K562 (cell line): ENCODE measurements around the gene CT45A9. TPM values are rescaled to one million over a fixed set of nuclear protein-coding genes. Genes with fewer than 3 reads are reported as not detected.

ENCODE experiments used
- FOXK2 ChIP-seq, 2 experiments: fragments of 450-650 bp; IDR thresholded peaks in 1 of 2; conservative IDR thresholded peaks in 1 of 2; 2 replicates each; pipeline ENCODE4 v1.6.1; 2016; ENCODE audit warnings: low read depth in 2 of 2, mild to moderate bottlenecking in 1 of 2
- GABPA ChIP-seq: fragments of 200-800 bp; sonication (Bioruptor generic); conservative IDR thresholded peaks from 2 replicates; pipeline ENCODE4 v1.6.1; 2016; ENCODE audit warnings: low read depth, missing genetic modification characterization, missing compliant biosample characterization
- GMEB1 ChIP-seq: fragments of 250-450 bp; sonication (Bioruptor Pico); IDR thresholded peaks from 2 replicates; pipeline ENCODE4 v1.4.0; 2020; ENCODE audit warnings: mild to moderate bottlenecking
- HNRNPLL ChIP-seq: fragments of 200-400 bp; formaldehyde crosslinking; IDR thresholded peaks from 2 replicates; pipeline ENCODE4 v1.6.1; 2017; ENCODE audit warnings: low read length, low read depth, mild to moderate bottlenecking; ENCODE audit not compliant: poor library complexity, severe bottlenecking
- MNT ChIP-seq, 2 experiments: fragments of 450-650 bp; conservative IDR thresholded peaks; 2 replicates each; pipeline ENCODE4 v1.6.1; 2017; ENCODE audit warnings: mild to moderate bottlenecking in 2 of 2, moderate library complexity in 2 of 2
- PHF20 ChIP-seq: fragments of 450-650 bp; IDR thresholded peaks from 2 replicates; pipeline ENCODE4 v1.6.1; 2018; ENCODE audit not compliant: partially characterized antibody
- RBFOX2 ChIP-seq: fragments of 200-400 bp; formaldehyde crosslinking; IDR thresholded peaks from 2 replicates; pipeline ENCODE4 v1.6.1; 2017; ENCODE audit warnings: low read depth, mild to moderate bottlenecking, low read length, moderate library complexity
- RUNX1 ChIP-seq: sonication (generic); IDR thresholded peaks from 2 replicates; pipeline ENCODE4 v1.6.1; 2016; ENCODE audit warnings: antibody characterized with exemption, low read depth
- SMARCC2 ChIP-seq: fragments of 450-650 bp; IDR thresholded peaks from 2 replicates; pipeline ENCODE4 v1.6.1; 2017; ENCODE audit warnings: antibody characterized with exemption, moderate library complexity, mild to moderate bottlenecking, low read depth
- TAF15 ChIP-seq: fragments of 200-400 bp; formaldehyde crosslinking; IDR thresholded peaks from 2 replicates; pipeline ENCODE4 v1.6.1; 2017; ENCODE audit warnings: mild to moderate bottlenecking, low read depth, low read length, moderate library complexity
- WHSC1 ChIP-seq: IDR thresholded peaks from one replicate; pipeline ENCODE4 v1.6.1; 2012; ENCODE audit warnings: low read length, control low read depth, inconsistent platforms
- ZNF3 ChIP-seq: fragments of 250-450 bp; sonication (Bioruptor Pico); IDR thresholded peaks from 2 replicates; pipeline ENCODE4 v1.5.0; 2021; ENCODE audit warnings: mild to moderate bottlenecking, moderate library complexity
- ZNF583 ChIP-seq: fragments of 250-450 bp; sonication (Bioruptor Pico); IDR thresholded peaks from 2 replicates; pipeline ENCODE4 v1.4.0; 2020
- ZNF609 ChIP-seq: sonication (generic); formaldehyde crosslinking; IDR thresholded peaks from 2 replicates; pipeline ENCODE4 v1.8.1; 2023; ENCODE audit warnings: missing genetic modification reagents, mild to moderate bottlenecking, borderline replicate concordance
- polyA plus RNA-seq, 8 experiments: library from polyadenylated mRNA; depleted of rRNA in 4 of 8; stranded (reverse) in 5 of 8; unstranded in 3 of 8; fragments of >200 nt; fragmentation: Nextera tagmentation in 2 of 8; fragmentation: Illumina TruSeq in 1 of 8; extraction: Ambion mirVana in 2 of 8; extraction: Trizol in 1 of 8; gene quantifications; 2 replicates each; pipeline versions ENCODE4 v1.2.1 to v1.2.3, GENCODE V29; 2011 to 2014; ENCODE audit warnings: inconsistent platforms in 1 of 8, missing spikeins in 1 of 8
- total RNA-seq, 7 experiments: library from RNA; depleted of rRNA in 6 of 7; stranded (reverse); fragments of >200 nt in 6 of 7; fragmentation: Illumina TruSeq in 2 of 7; extraction: Trizol in 2 of 7; gene quantifications; 2 replicates each; pipeline versions ENCODE4 v1.2.1 to v1.2.3, GENCODE V29; 2011 to 2021; ENCODE audit warnings: low replicate concordance in 1 of 7
- TF ChIP-seq, protein P1 (sequence below): fragments of 250-450 bp; sonication (Bioruptor Pico); IDR thresholded peaks from 2 replicates; pipeline ENCODE4 v1.5.0; 2020; ENCODE audit warnings: mild to moderate bottlenecking, borderline replicate concordance
- TF ChIP-seq, protein P2 (sequence below): fragments of 250-450 bp; sonication (Bioruptor Pico); IDR thresholded peaks from 2 replicates; pipeline ENCODE4 v1.4.0; 2020; ENCODE audit warnings: borderline replicate concordance

The CT45A9 gene
- total and polyA plus RNA-seq, 9 of the 15 experiments (the other 6 are each of a cell fraction or from before 2014, with no cell fraction given) = 6.5 to 27.7 (median 9.6) TPM; not detected in 4

DNA sequence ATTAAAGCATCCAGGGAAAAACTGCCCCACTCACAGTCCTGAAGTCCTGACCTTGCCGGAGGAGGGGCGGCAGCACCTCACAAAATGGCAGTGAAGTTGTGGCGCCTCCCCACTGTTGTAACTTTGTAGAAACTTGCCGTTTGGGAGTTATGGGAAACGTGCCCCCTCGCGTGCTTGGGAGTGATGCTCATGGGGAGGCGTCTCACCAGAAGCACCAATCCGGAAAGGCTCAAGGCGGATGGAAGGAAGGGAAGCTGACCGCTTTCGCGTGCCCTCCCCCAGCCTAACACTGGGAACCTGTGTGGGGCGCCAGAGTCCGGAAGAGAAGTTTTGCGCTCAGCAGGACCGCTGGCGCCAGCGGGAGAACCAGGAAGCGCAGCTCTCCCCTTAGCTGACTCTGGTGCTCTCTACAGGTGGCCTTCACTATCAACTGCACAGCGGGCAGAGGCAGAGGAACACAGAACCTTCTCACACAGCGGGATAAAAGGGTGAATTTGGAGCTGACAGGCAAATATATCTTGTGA lies 21.7 kb upstream of the CT45A9 start, which contains the start of the genes CT45A10 and SAGE1 (continued):
- TF ChIP-seq GMEB1 (CRISPR knock-in tag) (no peak), WHSC1 (no peak), RUNX1 (no peak), ZNF609 (CRISPR knock-in tag) (0 out of 2 replicates have a peak, but pooled peaks have one; percentile 36), GABPA (tag) (peak; percentile 73), MNT (conservative IDR thresholded peaks at IDR 0.05) (peak; percentile 84 to 91), HNRNPLL (peak; percentile 22), SMARCC2 (no peak), TAF15 (no peak), PHF20 (peak; percentile 76), FOXK2 (conservative IDR thresholded peaks at IDR 0.05 in 1 of 2, IDR thresholded peaks at IDR 0.05 in 1 of 2; ENCODE audit: low read depth in 2 of 2) (peak in 1 of 2 experiments; percentile 39; a peak in 3 of 4 replicates), ZNF583 (no peak), RBFOX2 (peak; percentile 93), ZNF3 (CRISPR knock-in tag) (no peak)
- TF ChIP-seq, protein P1, sequence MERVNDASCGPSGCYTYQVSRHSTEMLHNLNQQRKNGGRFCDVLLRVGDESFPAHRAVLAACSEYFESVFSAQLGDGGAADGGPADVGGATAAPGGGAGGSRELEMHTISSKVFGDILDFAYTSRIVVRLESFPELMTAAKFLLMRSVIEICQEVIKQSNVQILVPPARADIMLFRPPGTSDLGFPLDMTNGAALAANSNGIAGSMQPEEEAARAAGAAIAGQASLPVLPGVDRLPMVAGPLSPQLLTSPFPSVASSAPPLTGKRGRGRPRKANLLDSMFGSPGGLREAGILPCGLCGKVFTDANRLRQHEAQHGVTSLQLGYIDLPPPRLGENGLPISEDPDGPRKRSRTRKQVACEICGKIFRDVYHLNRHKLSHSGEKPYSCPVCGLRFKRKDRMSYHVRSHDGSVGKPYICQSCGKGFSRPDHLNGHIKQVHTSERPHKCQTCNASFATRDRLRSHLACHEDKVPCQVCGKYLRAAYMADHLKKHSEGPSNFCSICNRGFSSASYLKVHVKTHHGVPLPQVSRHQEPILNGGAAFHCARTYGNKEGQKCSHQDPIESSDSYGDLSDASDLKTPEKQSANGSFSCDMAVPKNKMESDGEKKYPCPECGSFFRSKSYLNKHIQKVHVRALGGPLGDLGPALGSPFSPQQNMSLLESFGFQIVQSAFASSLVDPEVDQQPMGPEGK = no peak
- TF ChIP-seq, protein P2, sequence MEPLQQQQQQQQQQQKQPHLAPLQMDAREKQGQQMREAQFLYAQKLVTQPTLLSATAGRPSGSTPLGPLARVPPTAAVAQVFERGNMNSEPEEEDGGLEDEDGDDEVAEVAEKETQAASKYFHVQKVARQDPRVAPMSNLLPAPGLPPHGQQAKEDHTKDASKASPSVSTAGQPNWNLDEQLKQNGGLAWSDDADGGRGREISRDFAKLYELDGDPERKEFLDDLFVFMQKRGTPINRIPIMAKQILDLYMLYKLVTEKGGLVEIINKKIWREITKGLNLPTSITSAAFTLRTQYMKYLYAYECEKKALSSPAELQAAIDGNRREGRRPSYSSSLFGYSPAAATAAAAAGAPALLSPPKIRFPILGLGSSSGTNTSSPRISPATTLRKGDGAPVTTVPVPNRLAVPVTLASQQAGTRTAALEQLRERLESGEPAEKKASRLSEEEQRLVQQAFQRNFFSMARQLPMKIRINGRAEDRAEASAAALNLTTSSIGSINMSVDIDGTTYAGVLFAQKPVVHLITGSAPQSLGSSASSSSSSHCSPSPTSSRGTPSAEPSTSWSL = no peak
